Fibroblast of lung (primary cell): ENCODE data around the gene HOXB5. TPM values are rescaled to one million over a fixed set of nuclear protein-coding genes. Genes with fewer than 3 reads are reported as not detected.

Experiments
- DNase-seq, 2 donors: peaks; one replicate each; pipeline versions ENCODE4 v3.0.0 to v3.0.0-alpha.2; 2010; ENCODE audit warnings: low read depth in 2 of 2
- H2AFZ ChIP-seq: 2 replicates; pipeline ENCODE4 v1.5.1; 2012; ENCODE audit warnings: low read length, control low read depth, inconsistent platforms
- H3K27ac ChIP-seq: 2 replicates; pipeline ENCODE4 v1.5.1; 2011; ENCODE audit warnings: low read length, control low read depth; ENCODE audit not compliant: insufficient read depth
- H3K27me3 ChIP-seq: 2 replicates; pipeline ENCODE4 v1.5.1; 2011; ENCODE audit warnings: mild to moderate bottlenecking, low read length; ENCODE audit not compliant: control insufficient read depth, insufficient read depth
- H3K36me3 ChIP-seq: 2 replicates; pipeline ENCODE4 v1.5.1; 2011; ENCODE audit warnings: low read length; ENCODE audit not compliant: control insufficient read depth, insufficient read depth
- H3K4me1 ChIP-seq: 2 replicates; pipeline ENCODE4 v1.5.1; 2011; ENCODE audit warnings: low read length; ENCODE audit not compliant: control insufficient read depth, insufficient read depth; ENCODE audit errors: extremely low read depth
- H3K4me2 ChIP-seq: 2 replicates; pipeline ENCODE4 v1.5.1; 2011; ENCODE audit warnings: low read length, control low read depth; ENCODE audit not compliant: insufficient read depth; ENCODE audit errors: extremely low read depth
- H3K4me3 ChIP-seq, 4 experiments: fragments of 200-600 bp in 1 of 4; sonication (generic) in 1 of 4; replicated peaks in 1 of 4; 2 replicates each; pipeline ENCODE4 v1.5.1; 2011 to 2016; ENCODE audit warnings: low read length in 4 of 4, low read depth in 3 of 4, mild to moderate bottlenecking in 3 of 4, control low read depth in 2 of 4, inconsistent platforms in 1 of 4, mixed read lengths in 1 of 4; ENCODE audit not compliant: insufficient read depth in 1 of 4; ENCODE audit errors: control extremely low read depth in 1 of 4
- H3K79me2 ChIP-seq: 2 replicates; pipeline ENCODE4 v1.5.1; 2012; ENCODE audit warnings: mild to moderate bottlenecking, low read length, inconsistent platforms; ENCODE audit not compliant: control insufficient read depth, insufficient read depth
- H3K9ac ChIP-seq: 2 replicates; pipeline ENCODE4 v1.5.1; 2011; ENCODE audit warnings: mild to moderate bottlenecking, low read length, control low read depth; ENCODE audit not compliant: insufficient read depth
- H3K9me3 ChIP-seq: 2 replicates; pipeline ENCODE4 v1.5.1; 2012; ENCODE audit warnings: low read depth, low read length; ENCODE audit not compliant: control insufficient read depth, insufficient read depth
- H4K20me1 ChIP-seq: 2 replicates; pipeline ENCODE4 v1.5.1; 2011; ENCODE audit warnings: low read length; ENCODE audit not compliant: control insufficient read depth, insufficient read depth; ENCODE audit errors: extremely low read depth
- CTCF ChIP-seq, 2 donors: IDR thresholded peaks in 1 of 2; conservative IDR thresholded peaks in 1 of 2; 1 replicate in 1 of 2; 2 replicates in 1 of 2; pipeline ENCODE4 v1.5.1; 2011 to 2012; ENCODE audit warnings: low read length in 2 of 2, control low read depth in 1 of 2, inconsistent platforms in 1 of 2, low read depth in 1 of 2, mild to moderate bottlenecking in 1 of 2
- EZH2 ChIP-seq: IDR thresholded peaks from 2 replicates; pipeline ENCODE4 v1.5.1; 2012; ENCODE audit warnings: low read length, control low read depth, mild to moderate bottlenecking; ENCODE audit errors: missing control alignments
- polyA plus RNA-seq, 2 donors: library from polyadenylated mRNA; depleted of rRNA in 1 of 2; stranded (reverse) in 1 of 2; unstranded in 1 of 2; fragments of >200 nt; gene quantifications; 2 replicates each; pipeline ENCODE4 v1.2.1, GENCODE V29; 2011 to 2012; ENCODE audit warnings: missing spikeins in 1 of 2
- total RNA-seq: library from RNA; depleted of rRNA; stranded (reverse); fragments of >200 nt; gene quantifications from 2 replicates; pipeline ENCODE4 v1.2.1, GENCODE V29; 2014

The HOXB5 gene
- total and polyA plus RNA-seq, 2 donors (not counting 1 experiment from before 2014, with no cell fraction given) = 2.1 to 9.4 TPM

- Histone ChIP-seq H2AFZ (no peak overlapping the region), H3K27me3 (no peaks in the 10 kb centered on the region), H4K20me1 (no peaks in the 10 kb centered on the region), H3K4me2 (peak overlapping the region; percentile 100), H3K27ac (peak overlapping the region; percentile 76), H3K9me3 (no peaks in the 10 kb centered on the region), H3K9ac (peak overlapping the region; percentile 46), H3K4me1 (peaks cover 55% of the 10 kb centered on the region), H3K4me3 (peak overlapping the region; percentile 67 to 82 (median 75)), H3K36me3 (peaks cover 15% of the 10 kb centered on the region), H3K79me2 (peaks cover 99% of the 10 kb centered on the region)
- peak; percentile 28 to 32 for DNase-seq
- TF ChIP-seq CTCF (conservative IDR thresholded peaks at IDR 0.05 in 1 of 2, IDR thresholded peaks at IDR 0.05 in 1 of 2; ENCODE audit: low read depth in 1 of 2, low read length in 2 of 2) (no peak), EZH2 (no peak)
Measured at GRCh38 chr17:48558057-48558830, 35.3 kb downstream of the HOXB5 start.

GRCh38 chr17:48556576-48557401 is 36.8 kb downstream of the HOXB5 start:
- Histone ChIP-seq H3K36me3 (peaks cover 19% of the 10 kb centered on the region), H4K20me1 (no peaks in the 10 kb centered on the region), H3K27ac (peak overlapping the region; percentile 76), H3K4me1 (peaks cover 59% of the 10 kb centered on the region), H3K79me2 (peaks cover 99% of the 10 kb centered on the region), H3K4me3 (peak overlapping the region; percentile 67 to 82 (median 75)), H3K27me3 (no peaks in the 10 kb centered on the region), H2AFZ (no peak overlapping the region), H3K9ac (peak overlapping the region; percentile 42), H3K9me3 (no peaks in the 10 kb centered on the region), H3K4me2 (peak overlapping the region; percentile 100)
- DNase-seq = peak; percentile 61 to 89
- TF ChIP-seq CTCF (conservative IDR thresholded peaks at IDR 0.05 in 1 of 2, IDR thresholded peaks at IDR 0.05 in 1 of 2; ENCODE audit: low read depth in 1 of 2, low read length in 2 of 2) = no peak

GRCh38 chr17:48556229-48556575 is 37.4 kb downstream of the HOXB5 start:
- Histone ChIP-seq H3K36me3 (peaks cover 18% of the 10 kb centered on the region), H3K79me2 (peaks cover 99% of the 10 kb centered on the region), H3K9me3 (no peaks in the 10 kb centered on the region), H3K27ac (peak overlapping the region; percentile 76), H3K9ac (no peak overlapping the region), H3K27me3 (no peaks in the 10 kb centered on the region), H2AFZ (no peak overlapping the region), H4K20me1 (no peaks in the 10 kb centered on the region), H3K4me2 (peak overlapping the region; percentile 100), H3K4me1 (peaks cover 57% of the 10 kb centered on the region), H3K4me3 (peak overlapping the region; percentile 67 to 82 (median 75))
- peak in 1 of 2 donors; percentile 31 for DNase-seq
- TF ChIP-seq EZH2 = no peak
- TF ChIP-seq CTCF (conservative IDR thresholded peaks at IDR 0.05 in 1 of 2, IDR thresholded peaks at IDR 0.05 in 1 of 2; ENCODE audit: low read depth in 1 of 2, low read length in 2 of 2) = no peak
